WTC11 (cell line): ENCODE measurements around the gene CSNK1G1.

Experiments
- CTCF ChIP-seq: fragments of 200-600 bp; IDR thresholded peaks from 2 replicates; pipeline ENCODE4 v1.8.0; 2022; ENCODE audit warnings: antibody characterized with exemption
- MAX ChIP-seq: sonication (generic); formaldehyde crosslinking; IDR thresholded peaks from 2 replicates; pipeline ENCODE4 v1.8.0; 2022; ENCODE audit warnings: mild to moderate bottlenecking, missing genetic modification reagents
- NFYB ChIP-seq: sonication (generic); formaldehyde crosslinking; conservative IDR thresholded peaks from 2 replicates; pipeline ENCODE4 v1.8.0; 2022; ENCODE audit warnings: low read depth, missing genetic modification reagents
- PREB ChIP-seq: sonication (generic); formaldehyde crosslinking; IDR thresholded peaks from 2 replicates; pipeline ENCODE4 v1.8.1; 2022; ENCODE audit warnings: mild to moderate bottlenecking, missing genetic modification reagents, moderate library complexity, borderline replicate concordance
- SOX15 ChIP-seq: fragments of 250-450 bp; sonication (Bioruptor Pico); IDR thresholded peaks from 2 replicates; pipeline ENCODE4 v1.9.0; 2021; ENCODE audit warnings: mild to moderate bottlenecking
- TCF7 ChIP-seq: sonication (generic); formaldehyde crosslinking; IDR thresholded peaks from 2 replicates; pipeline ENCODE4 v1.8.0; 2022; ENCODE audit warnings: mild to moderate bottlenecking, low read depth, missing genetic modification reagents, moderate library complexity

- no peak for TF ChIP-seq TCF7 (CRISPR knock-in tag)
- no peak for TF ChIP-seq SOX15 (CRISPR knock-in tag)
- no peak for TF ChIP-seq PREB (CRISPR knock-in tag)
- TF ChIP-seq NFYB (CRISPR knock-in tag) = no peak
- no peak for TF ChIP-seq CTCF
- no peak for TF ChIP-seq MAX (CRISPR knock-in tag)
Observed at GRCh38 chr15:64130159-64130558, 225.8 kb downstream of the CSNK1G1 start.
